ENCODE measurements around the gene APCDD1. TPM values are rescaled to one million over a fixed set of nuclear protein-coding genes. Genes with fewer than 3 reads are reported as not detected.

The APCDD1 gene
- total RNA-seq, 2 donors from 2014 or later = 41.0 to 126 TPM

DNA sequence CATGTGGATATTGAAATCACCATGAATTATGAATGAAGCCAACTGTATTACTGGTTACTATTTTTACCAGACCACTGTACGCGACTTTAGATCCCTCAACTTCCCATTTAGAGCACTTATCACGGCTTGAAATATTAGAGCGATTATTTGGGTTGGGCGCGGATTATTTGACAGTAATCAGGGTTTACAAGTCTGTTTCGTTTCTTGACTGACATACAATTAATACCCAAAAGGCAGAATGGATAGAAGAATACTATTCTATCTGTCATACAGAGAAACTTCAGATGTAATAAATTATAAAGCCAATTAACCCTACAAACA is 70.9 kb downstream of the APCDD1 start:
- peak overlapping the region; percentile 85 to 89 for H3K4me3 ChIP-seq
- H3K9me3 ChIP-seq = no peaks in the 10 kb centered on the region
- H3K36me3 ChIP-seq = no peaks in the 10 kb centered on the region
- 63% methylated on average over 7 of the region's 7 CpGs for WGBS
- H3K4me1 ChIP-seq (replicated peaks) = no peaks in the 10 kb centered on the region
- DNase-seq (ENCODE audit: low spot score) = no peak
- TF ChIP-seq, protein P1, sequence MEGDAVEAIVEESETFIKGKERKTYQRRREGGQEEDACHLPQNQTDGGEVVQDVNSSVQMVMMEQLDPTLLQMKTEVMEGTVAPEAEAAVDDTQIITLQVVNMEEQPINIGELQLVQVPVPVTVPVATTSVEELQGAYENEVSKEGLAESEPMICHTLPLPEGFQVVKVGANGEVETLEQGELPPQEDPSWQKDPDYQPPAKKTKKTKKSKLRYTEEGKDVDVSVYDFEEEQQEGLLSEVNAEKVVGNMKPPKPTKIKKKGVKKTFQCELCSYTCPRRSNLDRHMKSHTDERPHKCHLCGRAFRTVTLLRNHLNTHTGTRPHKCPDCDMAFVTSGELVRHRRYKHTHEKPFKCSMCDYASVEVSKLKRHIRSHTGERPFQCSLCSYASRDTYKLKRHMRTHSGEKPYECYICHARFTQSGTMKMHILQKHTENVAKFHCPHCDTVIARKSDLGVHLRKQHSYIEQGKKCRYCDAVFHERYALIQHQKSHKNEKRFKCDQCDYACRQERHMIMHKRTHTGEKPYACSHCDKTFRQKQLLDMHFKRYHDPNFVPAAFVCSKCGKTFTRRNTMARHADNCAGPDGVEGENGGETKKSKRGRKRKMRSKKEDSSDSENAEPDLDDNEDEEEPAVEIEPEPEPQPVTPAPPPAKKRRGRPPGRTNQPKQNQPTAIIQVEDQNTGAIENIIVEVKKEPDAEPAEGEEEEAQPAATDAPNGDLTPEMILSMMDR (IDR thresholded peaks at IDR 0.05) = no peak
- no peak for TF ChIP-seq POLR2A (IDR thresholded peaks at IDR 0.05)
- TF ChIP-seq POLR2AphosphoS5 (IDR thresholded peaks at IDR 0.05) = no peak
- intact Hi-C loops (cut with DNase I) = loop anchor here (10.0 kb wide), 2 partner anchors 721 to 821 kb away; partner anchors contain the start of gene RAB31
- H3K27ac ChIP-seq = peak overlapping the region in 1 of 2 donors; percentile 92
- no peaks in the 10 kb centered on the region for H3K27me3 ChIP-seq (replicated peaks; ENCODE audit: insufficient read depth)

DNA sequence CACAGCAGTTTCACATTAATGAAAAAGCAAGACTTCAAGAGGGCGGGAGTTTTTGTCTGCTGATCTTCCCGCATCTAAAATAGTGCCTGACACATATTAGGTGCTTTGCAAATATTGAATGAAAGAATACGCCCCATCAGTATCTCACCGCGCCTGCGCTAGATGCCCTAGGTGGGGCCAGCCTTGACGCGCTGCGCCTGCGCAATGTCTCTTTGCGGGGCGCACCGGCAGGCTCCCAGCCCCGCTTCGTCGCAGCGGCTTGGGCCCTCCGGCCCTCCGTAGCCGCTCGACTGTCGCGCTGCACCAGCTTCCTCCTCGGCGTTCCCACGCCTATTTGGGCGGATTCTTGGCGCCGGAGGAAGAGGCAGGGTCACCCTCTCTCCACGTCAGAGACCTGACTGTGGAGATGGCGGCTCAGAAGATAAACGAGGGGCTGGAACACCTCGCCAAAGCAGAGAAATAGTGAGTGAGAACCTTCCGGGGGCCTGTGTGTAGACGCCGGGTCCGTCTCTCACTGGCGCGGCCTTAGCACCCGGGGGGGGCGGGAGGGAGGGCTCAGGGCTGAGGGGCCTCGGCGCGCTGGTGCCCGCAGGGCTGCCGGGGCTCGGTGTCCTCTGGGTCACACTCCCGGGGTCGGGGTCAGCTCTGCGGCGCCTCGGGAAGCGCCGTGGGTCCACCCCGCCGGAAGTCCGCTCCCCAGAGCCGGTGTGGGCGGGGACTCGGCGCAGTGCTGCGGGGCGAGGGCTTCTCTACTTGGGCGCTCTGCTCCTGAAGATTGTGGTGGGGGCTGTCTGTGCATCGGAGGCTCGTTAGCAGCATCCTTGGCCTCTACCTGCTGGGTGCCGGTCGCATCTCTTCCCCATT is 71.5 kb downstream of the APCDD1 start, which contains the start of gene NAPG:
NAPG (plus strand) TSS at position 331 of the 864 bp plus-strand sequence; CDS start at position 407, 76 bp downstream.
- no peaks in the 10 kb centered on the region for H3K36me3 ChIP-seq
- H3K27me3 ChIP-seq (replicated peaks; ENCODE audit: insufficient read depth) = no peaks in the 10 kb centered on the region
- under 1% methylated on average over 64 of the region's 68 CpGs for WGBS
- TF ChIP-seq POLR2AphosphoS5 (IDR thresholded peaks at IDR 0.05) (peak; percentile 96), POLR2A (IDR thresholded peaks at IDR 0.05) (peak; percentile 38)
- TF ChIP-seq, protein P1 (IDR thresholded peaks at IDR 0.05) = peak in 1 of 4 experiments; percentile 22
- intact Hi-C loops (cut with DNase I) = loop anchor here (10.0 kb wide), 2 partner anchors 721 to 821 kb away; partner anchors contain the start of gene RAB31
- no peaks in the 10 kb centered on the region for H3K9me3 ChIP-seq
- H3K4me3 ChIP-seq = peak within 1 kb of the TSS; percentile 85 to 89
- no peaks in the 10 kb centered on the region for H3K4me1 ChIP-seq (replicated peaks)
- peak; percentile 78 for DNase-seq (ENCODE audit: low spot score)
- H3K27ac ChIP-seq = peak within 1 kb of the TSS; percentile 85 to 92

DNA sequence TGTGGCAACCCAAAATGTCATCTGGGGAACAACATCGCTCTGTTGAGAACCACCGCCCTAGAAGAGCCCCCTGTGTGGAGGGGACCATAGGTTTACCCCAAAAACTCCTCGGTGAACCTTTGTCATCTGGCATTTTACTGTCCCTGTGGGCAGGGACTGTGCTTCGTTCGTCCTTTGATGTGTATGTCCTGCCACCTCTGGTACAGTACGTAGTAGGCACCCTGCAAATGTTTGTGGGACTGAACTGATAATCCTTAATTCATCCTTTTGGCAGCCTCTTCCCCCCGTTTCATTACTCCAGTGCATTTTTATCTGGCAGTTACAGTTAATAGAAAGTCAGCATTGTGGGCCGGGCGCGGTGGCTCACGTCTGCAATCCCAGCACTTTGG is 72.1 kb downstream of the APCDD1 start:
- peak overlapping the region; percentile 85 to 89 for H3K4me3 ChIP-seq
- DNase-seq (ENCODE audit: low spot score) = no peak
- intact Hi-C loops (cut with DNase I) = loop anchor here (10.0 kb wide), 2 partner anchors 722 to 822 kb away; partner anchors contain the start of gene RAB31
- no peaks in the 10 kb centered on the region for H3K4me1 ChIP-seq (replicated peaks)
- no peaks in the 10 kb centered on the region for H3K36me3 ChIP-seq
- H3K9me3 ChIP-seq = no peaks in the 10 kb centered on the region
- H3K27me3 ChIP-seq (replicated peaks; ENCODE audit: insufficient read depth) = no peaks in the 10 kb centered on the region
- TF ChIP-seq POLR2AphosphoS5 (IDR thresholded peaks at IDR 0.05) (no peak), POLR2A (IDR thresholded peaks at IDR 0.05) (no peak)
- TF ChIP-seq, protein P1 (IDR thresholded peaks at IDR 0.05) = no peak
- H3K27ac ChIP-seq = peak overlapping the region; percentile 85 to 92
- 9% methylated on average over 11 of the region's 11 CpGs for WGBS

DNA sequence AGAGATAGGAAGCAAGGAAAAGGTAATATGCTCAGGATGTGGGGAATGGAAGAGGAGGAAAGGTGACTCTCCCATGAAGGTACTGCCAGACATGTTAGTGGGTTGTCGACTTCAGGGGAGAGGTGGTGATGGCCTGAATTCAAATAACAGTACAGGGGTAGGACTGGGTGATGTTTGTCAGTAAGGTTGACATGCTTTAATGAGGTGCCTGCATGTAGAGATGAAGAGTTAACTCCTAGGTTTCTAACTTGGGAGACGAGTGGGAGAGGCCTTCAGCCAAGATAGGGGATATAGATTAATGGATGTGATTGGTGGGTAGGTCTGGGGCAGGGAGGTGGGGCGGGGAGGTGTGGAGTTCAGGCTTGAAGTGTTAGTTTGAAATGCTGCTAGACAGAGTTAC is 74.0 kb downstream of the APCDD1 start:
- Histone ChIP-seq H3K4me3 (no peak overlapping the region), H3K27me3 (replicated peaks; ENCODE audit: insufficient read depth) (no peaks in the 10 kb centered on the region), H3K27ac (no peak overlapping the region), H3K4me1 (replicated peaks) (no peaks in the 10 kb centered on the region), H3K9me3 (no peaks in the 10 kb centered on the region), H3K36me3 (no peaks in the 10 kb centered on the region)
- TF ChIP-seq, protein P1 (IDR thresholded peaks at IDR 0.05) = no peak
- TF ChIP-seq POLR2AphosphoS5 (IDR thresholded peaks at IDR 0.05) (no peak), POLR2A (IDR thresholded peaks at IDR 0.05) (no peak)
- intact Hi-C loops (cut with DNase I) = loop anchor here (10.0 kb wide), 2 partner anchors 724 to 824 kb away; partner anchors contain the start of gene RAB31
- WGBS = 74% methylated on average over 3 of the region's 3 CpGs
- DNase-seq (ENCODE audit: low spot score) = no peak
